Activated naive CD4-positive, alpha-beta T cell treated with anti-CD3 and anti-CD28 coated beads, Interleukin-2, amount 50 U/mL, for 72 hours (primary cell): Measurements from ENCODE around the gene CALY. TPM values are rescaled to one million over a fixed set of nuclear protein-coding genes. Genes with fewer than 3 reads are reported as not detected.
"Not testable (repeated sequence)": the region's sequence is repeated elsewhere in the genome, so short reads cannot be mapped to it uniquely, and the experiment has no call there.

Source experiments
- ATAC-seq, 2 donors: fragments of 150-1000 bp; cut with Tn5 transposase; 2 replicates each; pipeline ENCODE4 v1.10.0; 2021; ENCODE audit warnings: mild to moderate bottlenecking in 2 of 2, moderate library complexity in 2 of 2
- DNase-seq, 2 donors: peaks; one replicate each; pipeline ENCODE4 v3.0.0; 2021 to 2022; ENCODE audit warnings: low spot score in 2 of 2
- H3K27ac Mint-ChIP-seq, 2 donors: one replicate each; pipeline ENCODE4 v1.8.0; 2022; ENCODE audit warnings: mild to moderate bottlenecking in 2 of 2, mixed read lengths in 2 of 2
- H3K36me3 Mint-ChIP-seq, 2 donors: one replicate each; pipeline ENCODE4 v1.8.0; 2022; ENCODE audit warnings: mixed read lengths in 2 of 2
- H3K9me3 Mint-ChIP-seq, 2 donors: one replicate each; pipeline ENCODE4 v1.8.0; 2022; ENCODE audit warnings: mixed read lengths in 2 of 2
- total RNA-seq, 2 donors: library from RNA; stranded (reverse); gene quantifications; one replicate each; pipeline ENCODE4 v1.2.3, GENCODE V29; 2022

Gene CALY
- total RNA-seq, 2 donors from 2014 or later: not detected

GRCh38 chr10:133326223-133326551 is 10.5 kb downstream of the CALY start:
- no peak overlapping the region for H3K27ac Mint-ChIP-seq

GRCh38 chr10:133325440-133326222 is 11.1 kb downstream of the CALY start:
- no peak overlapping the region for H3K27ac Mint-ChIP-seq
- no peak for DNase-seq
- no peak for ATAC-seq
- H3K9me3 Mint-ChIP-seq: no peaks in the 10 kb centered on the region
- no peaks in the 10 kb centered on the region for H3K36me3 Mint-ChIP-seq

More at GRCh38 chr10:133326223-133326551, 10.5 kb downstream of the CALY start:
- no peak for ATAC-seq
- Mint-ChIP-seq H3K36me3 (no peaks in the 10 kb centered on the region), H3K9me3 (no peaks in the 10 kb centered on the region)
- no peak for DNase-seq

- no peaks in the 10 kb centered on the region for H3K36me3 Mint-ChIP-seq
- H3K27ac Mint-ChIP-seq: no peak overlapping the region
- no peaks in the 10 kb centered on the region for H3K9me3 Mint-ChIP-seq
- no peak for ATAC-seq
- DNase-seq: no peak
Measured at GRCh38 chr10:133324857-133325260, 11.8 kb downstream of the CALY start.

GRCh38 chr10:133324198-133324792 is 12.4 kb downstream of the CALY start:
- peak in 1 of 2 donors; percentile 79 for ATAC-seq
- H3K9me3 Mint-ChIP-seq: no peaks in the 10 kb centered on the region
- no peak for DNase-seq
- no peak overlapping the region for H3K27ac Mint-ChIP-seq
- no peaks in the 10 kb centered on the region for H3K36me3 Mint-ChIP-seq

- DNase-seq, H3K27ac Mint-ChIP-seq, H3K36me3 Mint-ChIP-seq, ATAC-seq, H3K9me3 Mint-ChIP-seq: not testable (repeated sequence)
Measured at GRCh38 chr10:133322064-133322709, 14.5 kb downstream of the CALY start.

- ATAC-seq, H3K27ac Mint-ChIP-seq, DNase-seq, H3K9me3 Mint-ChIP-seq, H3K36me3 Mint-ChIP-seq: not testable (repeated sequence)
Measured at GRCh38 chr10:133320852-133321422, 15.8 kb downstream of the CALY start.

GRCh38 chr10:133318494-133319127 is 18.1 kb downstream of the CALY start:
- no peak overlapping the region for H3K27ac Mint-ChIP-seq
- H3K36me3 Mint-ChIP-seq: no peaks in the 10 kb centered on the region
- H3K9me3 Mint-ChIP-seq: no peaks in the 10 kb centered on the region
- ATAC-seq: peak; percentile 93 to 97
- peak; percentile 76 to 83 for DNase-seq

GRCh38 chr10:133316732-133317131 is 20.0 kb downstream of the CALY start:
- Mint-ChIP-seq H3K27ac (no peak overlapping the region), H3K36me3 (no peaks in the 10 kb centered on the region), H3K9me3 (no peaks in the 10 kb centered on the region)
- ATAC-seq (no peak), DNase-seq (no peak)

- no peak for ATAC-seq
- H3K36me3 Mint-ChIP-seq: no peaks in the 10 kb centered on the region
- H3K9me3 Mint-ChIP-seq: no peaks in the 10 kb centered on the region
- DNase-seq: no peak
- H3K27ac Mint-ChIP-seq: no peak overlapping the region
Measured at GRCh38 chr10:133316266-133316665, 20.4 kb downstream of the CALY start.

GRCh38 chr10:133315847-133316246 is 20.8 kb downstream of the CALY start:
- H3K9me3 Mint-ChIP-seq: no peaks in the 10 kb centered on the region
- peak in 1 of 2 donors; percentile 6 for ATAC-seq
- no peaks in the 10 kb centered on the region for H3K36me3 Mint-ChIP-seq

GRCh38 chr10:133314911-133315310 is 21.8 kb downstream of the CALY start:
- Mint-ChIP-seq H3K36me3 (no peaks in the 10 kb centered on the region), H3K9me3 (no peaks in the 10 kb centered on the region), H3K27ac (no peak overlapping the region)
- ATAC-seq: no peak
- DNase-seq: no peak

More at GRCh38 chr10:133315847-133316246, 20.8 kb downstream of the CALY start:
- H3K27ac Mint-ChIP-seq: no peak overlapping the region
- no peak for DNase-seq

GRCh38 chr10:133313192-133313591 is 23.5 kb downstream of the CALY start:
- DNase-seq (peak in 1 of 2 donors; percentile 51), ATAC-seq (no peak)
- Mint-ChIP-seq H3K36me3 (peaks cover 2 to 3% of the 10 kb centered on the region in 2 donors), H3K9me3 (no peaks in the 10 kb centered on the region), H3K27ac (no peak overlapping the region)

GRCh38 chr10:133312769-133313145 is 23.9 kb downstream of the CALY start:
- ATAC-seq: no peak

GRCh38 chr10:133312016-133312768 is 24.5 kb downstream of the CALY start:
- DNase-seq: peak in 1 of 2 donors; percentile 33
- Mint-ChIP-seq H3K36me3 (peaks cover 8 to 9% of the 10 kb centered on the region in 2 donors), H3K27ac (no peak overlapping the region), H3K9me3 (no peaks in the 10 kb centered on the region)
- no peak for ATAC-seq

More at GRCh38 chr10:133312769-133313145, 23.9 kb downstream of the CALY start:
- peak in 1 of 2 donors; percentile 18 for DNase-seq
- H3K36me3 Mint-ChIP-seq: peaks cover 7% of the 10 kb centered on the region in 2 donors
- H3K27ac Mint-ChIP-seq: no peak overlapping the region
- no peaks in the 10 kb centered on the region for H3K9me3 Mint-ChIP-seq

- no peak overlapping the region for H3K27ac Mint-ChIP-seq
- DNase-seq: peak in 1 of 2 donors; percentile 43
- no peaks in the 10 kb centered on the region for H3K9me3 Mint-ChIP-seq
- peaks cover 8 to 9% of the 10 kb centered on the region in 2 donors for H3K36me3 Mint-ChIP-seq
- no peak for ATAC-seq
Measured at GRCh38 chr10:133311570-133311969, 25.1 kb downstream of the CALY start.

- Mint-ChIP-seq H3K27ac (no peak overlapping the region), H3K36me3 (peaks cover 8 to 9% of the 10 kb centered on the region in 2 donors), H3K9me3 (no peaks in the 10 kb centered on the region)
- no peak for ATAC-seq
- DNase-seq: no peak
Measured at GRCh38 chr10:133310789-133311188, 25.9 kb downstream of the CALY start.
